ENCODE data around the gene RANBP9. TPM values are rescaled to one million over a fixed set of nuclear protein-coding genes. Genes with fewer than 3 reads are reported as not detected.

The RANBP9 gene
- total RNA-seq = 28.4 TPM in 2 replicates

DNA sequence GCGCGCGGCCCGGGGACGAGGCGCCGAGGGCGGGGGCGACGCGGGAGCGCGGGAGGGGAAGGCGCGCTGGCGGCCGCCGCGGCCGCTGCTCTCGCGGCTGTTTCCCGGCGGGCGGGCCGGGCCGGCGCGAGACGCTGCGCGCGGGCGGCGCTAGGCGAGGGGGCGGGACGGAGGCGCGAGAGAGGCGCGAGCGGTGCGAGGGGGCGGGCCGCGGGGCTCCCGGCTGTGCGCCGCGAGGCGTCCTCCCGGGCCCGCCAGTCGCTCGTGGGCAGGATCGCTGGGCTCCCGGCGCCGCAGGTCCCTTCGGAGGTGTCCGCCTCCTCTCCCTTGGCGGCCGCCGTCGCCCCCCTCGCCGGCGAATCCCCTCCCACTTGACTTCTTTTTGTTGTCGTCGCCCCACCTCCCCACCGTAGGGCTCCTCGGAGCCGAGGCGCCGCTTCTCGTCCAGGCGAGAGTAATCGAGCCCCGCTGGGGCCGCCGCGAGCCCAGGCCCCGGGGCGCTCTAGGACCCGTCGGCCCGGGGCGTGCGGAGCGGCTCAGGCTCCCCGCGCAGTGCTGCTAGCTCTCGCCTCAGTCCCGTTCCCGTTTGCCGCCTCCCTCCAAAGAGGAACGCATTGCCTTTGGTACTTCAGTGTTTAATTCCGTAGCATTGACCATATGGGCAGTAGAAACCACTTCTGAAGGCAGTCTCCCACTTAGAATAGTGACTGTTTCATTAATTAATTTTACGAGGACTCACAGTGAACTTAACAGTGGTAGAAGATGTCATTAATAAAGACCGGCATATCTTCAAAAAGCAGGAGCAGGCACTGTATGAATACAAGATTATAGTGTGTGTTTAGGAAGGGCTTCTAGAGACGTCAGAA, at the start of gene RANBP9:
RANBP9 (minus strand) TSS at position 103 of the 866 bp plus-strand sequence. CDS start 330 bp downstream, outside the sequence.

DNA sequence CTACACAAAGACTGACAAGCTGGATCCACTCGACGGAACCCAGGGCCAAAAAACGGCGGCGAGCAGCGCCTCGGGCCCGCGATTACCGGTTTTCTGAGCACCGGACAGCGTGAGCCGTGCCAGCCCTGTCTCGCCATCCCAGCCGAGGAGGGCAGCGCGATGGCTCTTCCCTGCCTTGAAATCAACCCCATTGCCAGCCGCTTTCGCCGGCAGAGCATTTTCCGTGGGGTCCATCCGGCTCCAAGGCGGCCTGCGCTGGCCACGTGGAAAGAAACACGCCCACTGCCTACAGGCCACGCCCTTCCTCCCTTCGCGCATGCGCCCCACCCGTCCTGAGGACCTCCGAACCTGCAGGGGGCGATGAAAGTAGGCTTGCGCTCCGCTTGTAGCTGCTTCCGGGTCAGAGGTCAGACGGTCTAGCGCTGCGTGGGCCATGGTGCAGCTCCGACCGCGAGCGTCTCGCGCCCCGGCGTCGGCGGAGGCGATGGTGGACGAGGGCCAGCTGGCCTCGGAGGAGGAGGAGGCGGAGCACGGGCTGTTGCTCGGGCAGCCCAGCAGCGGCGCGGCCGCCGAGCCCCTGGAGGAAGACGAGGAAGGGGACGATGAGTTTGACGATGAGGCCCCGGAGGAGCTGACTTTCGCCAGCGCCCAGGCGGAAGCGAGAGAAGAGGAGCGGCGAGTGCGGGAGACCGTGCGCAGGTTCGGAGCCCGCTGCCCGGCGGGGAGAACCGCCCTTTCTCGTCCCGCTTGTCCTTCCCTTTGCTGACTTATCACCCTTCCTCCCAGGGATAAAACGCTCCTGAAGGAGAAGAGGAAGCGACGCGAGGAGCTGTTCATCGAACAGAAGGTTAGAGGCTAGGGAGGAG, 96.5 kb downstream of the RANBP9 start, which contains the start of gene NOL7:
NOL7 (plus strand) TSS at position 410 of the 866 bp plus-strand sequence; CDS start at position 434, 24 bp downstream.

DNA sequence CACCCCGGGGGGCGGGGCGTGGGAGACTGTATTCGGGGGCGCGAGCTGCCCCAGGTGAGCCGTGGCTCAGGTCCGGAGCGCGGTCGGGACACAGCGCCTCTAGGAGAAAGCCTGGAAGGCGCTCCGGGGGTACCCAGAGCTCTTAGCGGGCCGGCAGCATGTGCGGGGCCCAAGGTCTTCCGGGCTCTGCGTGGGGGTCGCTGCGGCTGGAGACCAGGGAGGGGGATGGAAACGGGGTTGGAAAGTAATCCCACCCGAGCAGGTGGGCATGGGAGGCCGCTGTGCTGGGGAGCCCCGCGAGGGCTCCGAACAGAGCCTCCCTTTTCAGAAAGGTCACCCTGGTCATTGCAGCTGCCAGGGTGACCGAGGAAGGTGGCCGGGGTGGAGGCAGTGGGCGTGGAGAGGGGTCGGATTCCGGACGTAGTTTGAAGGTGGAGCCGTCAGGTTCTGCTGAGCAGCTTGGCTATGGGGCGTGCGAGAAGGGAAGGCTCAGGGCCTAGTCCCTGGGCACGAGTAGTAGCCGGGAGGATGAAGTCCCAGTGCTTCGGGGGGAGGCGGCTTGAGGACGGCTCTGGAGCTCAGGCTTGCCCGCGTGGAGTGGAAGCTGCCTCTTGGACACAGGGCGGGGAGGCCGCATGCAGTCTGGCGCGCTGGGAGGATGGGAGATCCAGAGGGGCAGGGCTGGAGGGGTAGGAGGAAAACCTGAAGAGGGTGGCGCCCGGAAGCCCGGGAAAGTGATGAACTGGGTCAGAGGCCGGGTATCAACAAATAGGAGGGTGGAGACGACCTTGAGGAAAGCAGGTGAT, 136.9 kb downstream of the RANBP9 start, which contains the start of gene SIRT5:
SIRT5 (plus strand) TSS at position 31 of the 806 bp plus-strand sequence. CDS start 9,510 bp downstream, outside the sequence.

Other genes starting within 250 kb of the RANBP9 start
- 19.9 and 42.9 TPM in 2 replicates for gene GFOD1, start 224.2 kb downstream of the RANBP9 start, total RNA-seq
- 8.0 and 11.1 TPM in 2 replicates for gene SIRT5, start 137.2 kb downstream of the RANBP9 start, total RNA-seq
- 52.3 and 80.4 TPM in 2 replicates for gene NOL7, start 96.5 kb downstream of the RANBP9 start, total RNA-seq
- 7.5 and 10.4 TPM in 2 replicates for gene MCUR1, start 102.7 kb upstream of the RANBP9 start, total RNA-seq
- gene RNF182, start 213.1 kb upstream of the RANBP9 start, total RNA-seq = 4.3 and 8.2 TPM in 2 replicates

Measured in vein endothelial cell (primary cell).